Progenitor cell of endocrine pancreas (in vitro differentiated cells): ENCODE results near the gene BEND7. TPM values are rescaled to one million over a fixed set of nuclear protein-coding genes. Genes with fewer than 3 reads are reported as not detected.

Experiments
- DNase-seq: peaks from one replicate; pipeline ENCODE4 v3.0.0; 2021; ENCODE audit warnings: low spot score; ENCODE audit not compliant: unreplicated experiment
- H3K27ac Mint-ChIP-seq: 2 replicates; pipeline ENCODE4 v1.8.0; 2021; ENCODE audit warnings: mild to moderate bottlenecking, moderate library complexity, mixed read lengths
- H3K27me3 Mint-ChIP-seq: 2 replicates; pipeline ENCODE4 v1.8.0; 2021; ENCODE audit warnings: mixed read lengths
- H3K36me3 Mint-ChIP-seq: 2 replicates; pipeline ENCODE4 v1.8.0; 2022; ENCODE audit warnings: mixed read lengths; ENCODE audit not compliant: insufficient read depth
- H3K4me1 Mint-ChIP-seq: 2 replicates; pipeline ENCODE4 v1.8.0; 2021; ENCODE audit warnings: low read depth, mixed read lengths
- H3K4me3 Mint-ChIP-seq: 2 replicates; pipeline ENCODE4 v1.8.0; 2021; ENCODE audit warnings: low read depth, mild to moderate bottlenecking, moderate library complexity, mixed read lengths
- H3K9me3 Mint-ChIP-seq: 2 replicates; pipeline ENCODE4 v1.8.0; 2021; ENCODE audit warnings: low read depth, mixed read lengths
- total RNA-seq: library from RNA; stranded (reverse); gene quantifications from 2 replicates; pipeline ENCODE4 v1.2.1, GENCODE V29; 2021
- TF ChIP-seq, protein P1 (sequence below): fragments of 200-600 bp; sonication (generic); IDR thresholded peaks from one replicate; pipeline ENCODE4 v1.5.0; 2021; ENCODE audit warnings: antibody characterized with exemption, mild to moderate bottlenecking; ENCODE audit not compliant: unreplicated experiment

The BEND7 gene
- total RNA-seq, 1 donor from 2014 or later: 47.8 TPM

DNA sequence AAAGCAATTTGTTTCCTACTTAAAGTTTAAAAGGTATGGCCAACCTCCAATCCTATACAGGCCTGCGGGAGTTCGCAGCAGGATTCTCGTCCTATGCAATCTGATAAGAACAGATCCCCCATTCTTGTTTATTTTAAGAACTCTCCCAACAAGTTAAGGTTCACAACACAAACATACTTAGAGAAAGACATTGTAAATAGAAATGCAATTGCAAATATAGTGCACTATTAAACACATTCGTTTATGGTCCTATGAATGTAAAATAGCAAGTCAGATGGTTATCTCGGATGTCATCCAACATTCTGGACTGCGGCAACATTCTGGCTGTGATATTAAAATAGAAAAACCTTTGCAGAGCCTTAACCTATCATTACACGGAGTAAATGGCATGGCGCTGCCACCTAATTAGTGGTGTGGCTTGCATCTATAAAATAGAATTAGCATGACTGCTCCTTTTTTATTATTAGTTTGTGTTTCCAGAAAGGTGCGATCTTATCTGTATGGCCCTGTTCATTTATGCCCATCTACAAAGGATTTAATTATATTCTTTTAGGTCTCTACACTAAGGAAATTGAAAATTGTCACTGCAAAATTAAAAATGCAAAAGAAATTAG lies 37.0 kb downstream of the BEND7 start:
- Mint-ChIP-seq H3K4me3 (no peak overlapping the region), H3K27ac (no peak overlapping the region), H3K4me1 (no peaks in the 10 kb centered on the region), H3K9me3 (no peaks in the 10 kb centered on the region), H3K27me3 (no peaks in the 10 kb centered on the region), H3K36me3 (peaks cover 20% of the 10 kb centered on the region)
- TF ChIP-seq, protein P1, sequence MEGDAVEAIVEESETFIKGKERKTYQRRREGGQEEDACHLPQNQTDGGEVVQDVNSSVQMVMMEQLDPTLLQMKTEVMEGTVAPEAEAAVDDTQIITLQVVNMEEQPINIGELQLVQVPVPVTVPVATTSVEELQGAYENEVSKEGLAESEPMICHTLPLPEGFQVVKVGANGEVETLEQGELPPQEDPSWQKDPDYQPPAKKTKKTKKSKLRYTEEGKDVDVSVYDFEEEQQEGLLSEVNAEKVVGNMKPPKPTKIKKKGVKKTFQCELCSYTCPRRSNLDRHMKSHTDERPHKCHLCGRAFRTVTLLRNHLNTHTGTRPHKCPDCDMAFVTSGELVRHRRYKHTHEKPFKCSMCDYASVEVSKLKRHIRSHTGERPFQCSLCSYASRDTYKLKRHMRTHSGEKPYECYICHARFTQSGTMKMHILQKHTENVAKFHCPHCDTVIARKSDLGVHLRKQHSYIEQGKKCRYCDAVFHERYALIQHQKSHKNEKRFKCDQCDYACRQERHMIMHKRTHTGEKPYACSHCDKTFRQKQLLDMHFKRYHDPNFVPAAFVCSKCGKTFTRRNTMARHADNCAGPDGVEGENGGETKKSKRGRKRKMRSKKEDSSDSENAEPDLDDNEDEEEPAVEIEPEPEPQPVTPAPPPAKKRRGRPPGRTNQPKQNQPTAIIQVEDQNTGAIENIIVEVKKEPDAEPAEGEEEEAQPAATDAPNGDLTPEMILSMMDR: no peak
- DNase-seq: no peak

DNA sequence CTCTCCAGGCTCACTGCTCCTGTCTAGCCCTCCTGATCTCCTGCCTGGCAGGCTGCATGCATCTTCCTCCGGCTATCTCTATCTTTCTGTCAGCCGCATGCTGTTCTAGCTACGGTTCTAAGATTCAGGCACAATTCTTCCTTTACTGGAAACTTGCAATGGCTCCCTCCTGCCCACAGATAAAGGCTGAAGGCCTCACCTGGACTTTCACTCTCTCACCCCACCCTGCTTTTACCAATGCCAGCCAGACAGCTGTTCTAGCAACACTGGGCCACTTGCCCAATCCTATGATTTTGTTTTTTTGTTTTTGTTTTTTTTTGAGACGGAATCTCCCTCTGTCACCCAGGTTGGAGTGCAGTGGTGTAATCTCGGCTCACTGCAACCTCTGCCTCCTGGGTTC lies 38.3 kb downstream of the BEND7 start:
- Mint-ChIP-seq H3K36me3 (peaks cover 15% of the 10 kb centered on the region), H3K27me3 (no peaks in the 10 kb centered on the region), H3K27ac (peak overlapping the region; percentile 78), H3K4me3 (no peak overlapping the region), H3K9me3 (no peaks in the 10 kb centered on the region), H3K4me1 (no peaks in the 10 kb centered on the region)
- DNase-seq: no peak
- TF ChIP-seq, protein P1: no peak

DNA sequence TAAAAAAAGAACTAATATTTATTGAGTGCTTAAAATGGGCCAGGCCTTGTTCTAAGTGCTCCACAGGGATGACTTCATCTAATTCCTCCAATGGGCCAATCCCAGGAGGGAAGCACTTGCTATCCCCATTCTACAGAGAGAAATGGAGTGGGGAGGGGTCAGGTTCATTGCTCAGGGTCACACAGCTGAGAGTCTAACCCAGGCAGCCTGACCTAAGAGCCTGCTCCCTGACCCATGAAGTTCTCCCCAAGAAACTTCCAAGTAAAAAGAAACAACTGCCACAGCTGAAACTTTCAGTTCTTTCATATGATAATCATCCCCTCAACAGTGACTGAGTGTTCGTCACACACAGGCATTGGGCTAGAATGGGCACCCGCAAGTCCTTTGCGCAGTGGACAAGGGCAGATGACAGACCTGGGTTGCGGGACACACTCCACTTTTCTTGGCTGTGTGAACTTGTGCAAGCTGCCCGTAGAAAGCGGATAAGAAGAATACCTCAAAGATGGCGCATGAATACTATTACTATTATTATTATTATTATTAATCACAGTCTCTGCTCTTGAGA lies 39.7 kb downstream of the BEND7 start:
- H3K4me3 Mint-ChIP-seq: no peak overlapping the region
- H3K36me3 Mint-ChIP-seq: peaks cover 16% of the 10 kb centered on the region
- DNase-seq: no peak
- no peaks in the 10 kb centered on the region for H3K27me3 Mint-ChIP-seq
- TF ChIP-seq, protein P1: no peak
- H3K4me1 Mint-ChIP-seq: no peaks in the 10 kb centered on the region
- H3K27ac Mint-ChIP-seq: no peak overlapping the region
- H3K9me3 Mint-ChIP-seq: no peaks in the 10 kb centered on the region

DNA sequence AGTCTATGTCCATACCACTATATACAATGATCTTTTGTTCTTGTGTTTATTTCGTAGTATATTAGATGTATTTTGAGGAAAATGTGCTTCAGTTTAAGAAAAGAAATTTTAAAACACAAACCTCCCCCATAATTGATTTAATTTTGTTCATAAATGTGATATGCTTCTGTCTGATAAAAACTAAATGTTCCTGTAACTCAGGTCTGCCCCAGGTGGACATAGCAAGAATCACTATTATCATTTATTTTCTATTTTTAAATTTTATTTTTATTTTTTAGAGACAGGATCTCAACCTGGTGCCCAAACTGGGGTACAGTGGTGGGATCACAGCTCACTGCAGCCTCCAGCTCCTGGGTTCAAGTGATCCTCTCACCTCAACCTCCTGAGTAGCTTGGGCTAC lies 43.2 kb downstream of the BEND7 start:
- H3K4me1 Mint-ChIP-seq: no peaks in the 10 kb centered on the region
- H3K27me3 Mint-ChIP-seq: no peaks in the 10 kb centered on the region
- TF ChIP-seq, protein P1: peak; percentile 50
- DNase-seq: no peak
- no peak overlapping the region for H3K27ac Mint-ChIP-seq
- H3K4me3 Mint-ChIP-seq: no peak overlapping the region
- H3K36me3 Mint-ChIP-seq: peaks cover 13% of the 10 kb centered on the region
- H3K9me3 Mint-ChIP-seq: no peaks in the 10 kb centered on the region

DNA sequence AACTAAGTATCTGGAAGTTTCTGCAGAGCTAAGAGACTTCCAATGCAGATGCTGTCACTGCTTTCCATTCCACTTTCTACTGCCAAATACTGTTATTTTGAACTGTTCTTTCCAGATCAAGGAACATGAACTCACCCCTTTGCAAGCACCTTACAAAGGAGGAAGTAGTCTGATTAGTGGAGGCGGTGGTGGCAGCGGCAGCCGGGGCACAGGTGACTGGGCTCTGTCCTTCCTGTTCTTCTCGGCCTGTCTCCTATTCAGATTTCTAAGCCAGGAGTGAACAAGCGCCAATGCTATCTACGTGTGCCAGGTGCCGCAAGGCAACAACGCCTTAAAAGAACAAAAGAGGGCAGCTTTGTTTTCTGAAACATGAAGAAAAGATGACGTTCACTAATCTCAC lies 44.9 kb downstream of the BEND7 start:
- Mint-ChIP-seq H3K27me3 (no peaks in the 10 kb centered on the region), H3K36me3 (peaks cover 12% of the 10 kb centered on the region), H3K9me3 (no peaks in the 10 kb centered on the region), H3K4me3 (no peak overlapping the region), H3K4me1 (no peaks in the 10 kb centered on the region), H3K27ac (no peak overlapping the region)
- no peak for DNase-seq
- TF ChIP-seq, protein P1: no peak
